Measurements from ENCODE around the gene SLC22A23.

The SLC22A23 gene

DNA sequence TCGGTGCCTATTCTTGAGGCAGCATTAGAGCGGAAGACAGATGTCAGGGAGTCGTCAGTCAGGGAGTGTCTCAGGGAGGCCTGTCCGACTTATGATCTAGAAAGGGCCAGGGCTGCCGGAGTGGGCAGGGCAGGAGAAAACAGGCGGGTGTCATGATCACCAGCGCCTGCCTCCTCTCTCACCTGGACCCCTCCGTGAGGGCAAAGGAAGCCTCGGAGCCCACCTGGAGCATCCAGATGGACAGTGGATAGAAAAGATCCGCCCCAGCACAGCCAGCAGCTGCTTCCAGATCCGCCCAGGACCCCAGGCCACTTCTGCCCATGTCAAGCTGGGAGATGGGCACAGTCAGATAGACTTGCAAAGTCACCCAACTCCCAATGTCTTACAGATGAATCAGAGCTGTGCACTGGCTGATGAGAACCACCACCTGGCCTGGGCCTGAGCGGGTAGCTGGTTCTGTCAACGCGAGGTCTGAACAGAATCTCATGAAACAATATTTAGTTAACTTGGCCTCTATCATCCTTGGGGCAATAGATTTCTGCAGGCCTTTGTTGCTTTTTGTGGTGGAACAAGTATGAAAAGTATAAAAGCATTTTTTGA lies 175.9 kb downstream of the SLC22A23 start:
- no peak for DNase-seq

DNA sequence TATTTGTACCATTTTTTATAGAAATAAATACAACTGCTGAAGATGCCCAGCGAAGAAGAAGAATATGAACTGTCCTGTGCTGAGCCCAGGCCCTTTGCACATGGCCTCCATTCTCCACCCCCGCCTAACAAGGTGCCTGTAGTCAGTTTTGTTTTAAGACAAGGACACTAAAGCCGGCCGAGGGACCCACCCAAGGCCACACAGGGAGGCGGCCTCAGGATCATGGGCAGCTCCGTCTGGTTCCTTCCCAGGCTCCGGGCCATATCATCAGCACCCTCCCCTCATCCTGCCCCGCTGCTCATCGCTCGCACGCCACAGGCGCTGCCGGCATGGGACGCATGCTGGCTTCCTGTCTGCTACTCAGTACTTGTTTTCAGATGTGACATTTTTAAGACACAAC lies 176.8 kb downstream of the SLC22A23 start:
- DNase-seq = no peak

DNA sequence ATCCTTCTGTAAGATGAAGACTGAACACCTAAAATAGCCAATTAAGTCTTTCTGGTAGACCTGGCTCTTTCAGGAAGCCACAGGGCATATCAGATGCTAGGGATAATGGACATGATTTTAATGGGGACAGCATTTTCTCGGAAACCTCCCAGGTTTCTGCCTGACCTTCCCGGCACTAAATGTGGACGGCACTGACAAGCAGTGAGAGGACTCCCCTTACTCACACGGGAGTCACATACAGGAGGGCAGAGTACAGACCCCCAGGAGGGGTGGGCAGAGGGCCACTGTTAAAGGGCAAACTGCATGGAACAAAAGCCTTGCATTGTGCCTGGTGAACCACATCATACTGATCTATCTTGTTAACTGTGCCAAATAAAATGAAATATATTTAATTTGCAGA lies 178.2 kb downstream of the SLC22A23 start:
- DNase-seq = no peak

- DNase-seq = no peak
Measured at GRCh38 chr6:3277851-3278416, 178.9 kb downstream of the SLC22A23 start.

DNA sequence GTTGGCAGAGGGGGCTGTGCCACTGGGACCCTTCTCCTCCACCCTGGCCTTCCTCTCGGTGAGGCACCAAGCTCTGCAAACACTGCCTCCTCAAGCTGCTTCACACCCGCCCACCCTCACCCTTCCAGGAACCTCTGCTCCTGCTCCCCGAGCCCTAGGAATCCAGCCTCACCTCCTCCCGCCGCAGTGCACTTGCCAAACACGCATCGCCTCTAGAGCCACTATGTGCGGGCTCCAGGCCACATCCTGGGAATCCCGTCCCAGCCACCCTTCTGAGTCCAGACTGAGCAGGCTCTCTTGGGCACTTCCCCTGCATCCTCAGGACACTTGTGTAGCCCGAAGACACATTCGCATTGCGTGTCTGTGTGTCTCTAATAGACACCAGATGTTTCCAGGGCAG lies 179.6 kb downstream of the SLC22A23 start:
- DNase-seq = no peak

GRCh38 chr6:3276174-3277167 lies 180.4 kb downstream of the SLC22A23 start:
- DNase-seq = no peak

GRCh38 chr6:3273707-3274521 lies 182.9 kb downstream of the SLC22A23 start:
- DNase-seq = no peak

DNA sequence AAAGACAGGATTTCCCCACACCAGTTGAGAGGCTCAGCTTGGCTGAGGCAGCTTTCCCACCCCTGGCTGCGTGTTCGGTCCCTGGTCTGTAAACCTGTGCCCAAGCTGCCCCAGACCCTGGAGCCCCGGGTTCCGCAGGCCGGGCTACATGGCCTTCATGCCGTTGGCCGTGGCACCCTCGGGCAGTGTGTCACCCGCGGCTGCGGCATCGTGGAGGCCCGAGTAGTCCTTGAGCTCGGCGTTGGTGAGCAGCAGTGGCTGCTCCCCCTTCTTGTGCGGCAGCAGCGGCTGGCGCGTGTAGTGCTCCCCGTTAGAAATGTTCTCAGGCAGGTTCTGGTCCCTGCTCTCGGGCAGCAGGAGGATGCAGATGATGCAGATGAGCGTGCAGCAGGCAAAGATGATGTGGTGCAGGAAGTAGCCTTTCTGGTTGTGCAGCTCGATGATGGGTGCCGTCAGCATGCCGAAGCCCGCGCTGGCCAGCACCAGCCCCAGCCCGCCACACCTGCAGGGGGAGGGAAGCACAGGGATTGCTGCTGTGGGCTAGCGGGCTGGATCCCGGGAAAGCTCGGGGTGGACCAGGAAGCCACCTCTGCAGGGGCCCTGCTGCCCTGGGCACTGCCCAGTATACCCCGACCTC lies 183.8 kb downstream of the SLC22A23 start:
- no peak for DNase-seq

GRCh38 chr6:3271756-3272155 lies 185.1 kb downstream of the SLC22A23 start:
- DNase-seq = no peak

DNA sequence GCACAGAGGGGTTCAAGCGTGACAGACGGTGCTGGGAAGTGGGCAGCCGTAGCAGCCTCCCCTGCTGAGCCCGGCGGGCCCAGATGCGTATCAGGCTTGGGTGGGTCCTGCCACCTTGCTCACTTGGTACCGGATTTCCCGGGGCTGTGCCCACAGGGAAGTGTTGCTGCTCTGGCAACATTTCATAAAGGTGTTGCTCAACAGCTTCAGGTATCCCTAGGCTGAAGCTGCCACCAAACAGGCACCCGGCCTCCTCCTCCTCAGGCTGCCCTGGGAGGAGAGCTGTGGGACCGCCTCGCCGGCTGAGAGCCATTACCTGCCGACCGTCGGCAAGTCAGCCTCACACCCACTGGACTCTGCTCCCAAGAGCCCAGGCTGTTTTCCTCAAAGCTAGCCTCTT lies 186.6 kb downstream of the SLC22A23 start:
- DNase-seq = no peak

GRCh38 chr6:3269281-3269975 lies 187.4 kb downstream of the SLC22A23 start:
- DNase-seq = no peak

DNA sequence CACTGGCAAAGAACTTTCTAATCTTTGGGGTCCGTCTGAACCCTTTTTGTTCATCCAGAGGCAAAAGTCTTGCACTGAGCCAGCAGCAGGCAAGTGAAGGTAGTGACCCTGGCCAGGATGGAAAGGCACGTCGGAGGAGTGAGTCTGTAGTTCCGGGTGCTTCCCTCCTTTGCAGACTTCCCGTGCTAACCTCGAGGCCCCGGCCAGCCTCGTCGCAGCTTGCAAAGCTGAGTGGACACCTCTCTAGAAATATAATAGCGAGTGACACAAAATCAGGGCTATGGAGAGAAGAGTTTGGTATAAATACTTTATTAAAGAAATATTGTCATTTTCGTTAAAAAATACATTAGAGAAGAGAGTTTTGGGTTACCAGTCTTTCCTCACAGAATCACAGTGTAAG lies 188.2 kb downstream of the SLC22A23 start:
- DNase-seq = no peak

DNA sequence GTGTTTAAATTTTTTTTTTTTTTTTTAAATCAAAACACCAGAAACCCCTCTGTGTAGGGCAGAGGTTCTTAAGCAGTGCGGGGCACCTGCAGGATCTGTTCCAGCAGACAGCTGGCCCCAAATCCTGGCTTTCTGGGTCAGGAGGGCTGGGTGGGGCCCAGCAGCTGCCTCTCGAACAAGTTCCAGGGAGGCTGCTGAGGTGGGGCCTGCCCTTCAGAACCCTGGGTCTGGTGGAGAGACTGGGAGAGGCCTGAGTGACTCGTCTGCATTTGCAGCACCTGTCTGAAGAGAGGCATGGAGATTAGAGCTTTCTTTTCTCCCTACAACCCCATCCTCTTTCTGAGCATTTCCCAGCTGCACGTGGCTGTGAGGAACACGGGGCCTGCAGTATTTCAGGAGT lies 189.7 kb downstream of the SLC22A23 start:
- DNase-seq = no peak

DNA sequence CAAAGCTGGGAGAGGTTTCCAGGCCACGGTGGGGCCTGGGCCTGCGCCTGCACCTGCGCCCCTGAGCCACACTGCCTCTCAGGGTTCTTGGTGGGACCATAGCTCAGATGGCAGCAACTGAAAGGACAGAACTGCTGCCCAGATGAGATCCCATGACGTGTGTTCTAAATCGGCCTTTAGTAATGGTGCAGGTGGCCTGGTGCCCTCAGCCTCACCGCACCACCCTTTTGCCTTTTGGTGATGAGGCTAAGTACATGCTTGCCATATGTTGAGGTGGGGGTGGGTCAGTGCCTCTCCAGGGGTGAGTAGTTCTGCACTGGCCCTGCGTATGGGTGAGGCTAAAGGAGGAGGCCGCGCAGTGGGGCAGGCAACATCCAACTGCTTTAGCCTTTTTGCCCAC lies 190.7 kb downstream of the SLC22A23 start:
- DNase-seq = no peak

- DNase-seq = no peak
Measured at GRCh38 chr6:3265671-3266070, 191.2 kb downstream of the SLC22A23 start.

GRCh38 chr6:3264356-3264755 lies 192.5 kb downstream of the SLC22A23 start:
- DNase-seq = no peak

DNA sequence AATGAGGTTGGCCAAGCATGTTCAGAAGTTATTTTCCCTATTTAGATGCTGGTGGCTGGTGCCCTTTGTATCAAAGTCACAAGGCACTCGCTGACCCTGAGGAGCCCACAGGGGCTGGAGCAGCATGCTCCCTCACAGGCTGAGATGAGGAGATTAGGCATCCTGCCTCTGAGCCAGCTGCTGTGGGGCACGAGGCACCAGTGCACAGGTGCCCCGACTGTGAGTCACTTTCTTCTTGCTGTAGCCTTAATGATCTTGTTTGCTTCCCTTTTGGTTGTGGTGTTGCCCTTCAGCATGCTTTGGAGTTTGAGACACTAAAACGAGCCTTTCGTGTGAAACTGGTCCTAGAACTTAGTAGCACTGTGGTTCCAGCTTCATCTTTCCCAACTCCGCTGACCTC lies 193.8 kb downstream of the SLC22A23 start:
- DNase-seq = no peak

DNA sequence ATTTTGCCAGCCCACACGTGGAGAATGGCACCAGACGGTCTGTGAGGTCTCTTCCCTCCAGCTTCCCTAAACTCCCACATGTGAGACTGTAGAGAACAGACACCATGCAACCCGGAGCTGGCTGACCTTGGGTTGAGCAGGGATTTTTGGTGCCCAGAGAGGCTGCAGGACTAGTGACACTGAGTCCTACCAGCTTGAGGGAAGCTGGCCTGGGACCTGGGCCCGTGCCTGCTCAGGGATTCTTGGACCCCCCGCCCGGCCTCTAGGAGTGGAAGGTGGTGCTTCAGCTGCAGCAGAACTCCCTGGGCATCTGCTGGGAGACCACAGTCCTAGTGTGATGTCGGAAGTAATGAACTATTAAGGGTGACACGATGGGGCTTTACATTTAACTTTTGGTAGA lies 194.9 kb downstream of the SLC22A23 start:
- DNase-seq = no peak

DNA sequence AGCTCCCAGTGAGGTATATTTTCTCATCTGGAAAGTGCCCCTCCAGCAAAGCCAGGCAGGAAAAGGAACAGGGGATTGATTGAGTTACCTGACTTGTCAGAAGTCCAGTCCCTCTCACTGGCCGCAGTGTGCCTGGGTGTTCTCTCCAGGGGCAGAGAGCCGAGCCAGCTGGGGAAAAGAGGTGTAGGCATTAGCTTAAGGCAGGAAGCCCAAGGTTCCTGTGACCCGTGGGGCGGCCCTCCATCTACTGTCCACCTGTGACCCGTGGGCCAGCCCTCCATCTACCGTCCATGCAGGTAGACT lies 195.4 kb downstream of the SLC22A23 start:
- DNase-seq = no peak

GRCh38 chr6:3260772-3261517 lies 195.9 kb downstream of the SLC22A23 start:
- DNase-seq = no peak

GRCh38 chr6:3260296-3260695 lies 196.6 kb downstream of the SLC22A23 start:
- DNase-seq = no peak

Data from NCI-H1930 (cell line).